Sigmoid colon (tissue), 7 donors: ENCODE data around the gene FOLR2. TPM values are rescaled to one million over a fixed set of nuclear protein-coding genes. Genes with fewer than 3 reads are reported as not detected.
"Not testable (repeated sequence)": the region's sequence is repeated elsewhere in the genome, so short reads cannot be mapped to it uniquely, and the experiment has no call there.

Experiments used
- DNase-seq: peaks from one replicate; pipeline ENCODE4 v3.0.0-alpha.2; 2019
- H3K27ac ChIP-seq, 4 donors: fragments of 200-600 bp; sonication (generic); one replicate each; pipeline ENCODE4 v1.5.1; 2016 to 2019; ENCODE audit warnings: mild to moderate bottlenecking in 1 of 4
- H3K27me3 ChIP-seq, 3 donors: fragments of 200-600 bp; sonication (generic); one replicate each; pipeline ENCODE4 v1.5.1; 2019; ENCODE audit warnings: mild to moderate bottlenecking in 1 of 3
- H3K36me3 ChIP-seq, 4 donors: fragments of 200-600 bp; sonication (generic); one replicate each; pipeline ENCODE4 v1.5.1; 2016 to 2019
- H3K4me1 ChIP-seq, 4 donors: fragments of 200-600 bp; sonication (generic); one replicate each; pipeline ENCODE4 v1.5.1; 2017 to 2019
- H3K4me3 ChIP-seq, 4 donors: fragments of 200-600 bp; sonication (generic); one replicate each; pipeline ENCODE4 v1.5.1; 2017 to 2019; ENCODE audit warnings: mild to moderate bottlenecking in 2 of 4, moderate library complexity in 1 of 4
- H3K9me3 ChIP-seq, 4 donors: fragments of 200-600 bp in 3 of 4; sonication (generic) in 3 of 4; one replicate each; pipeline versions ENCODE4 v1.5.1 to v1.6.1; 2013 to 2019
- CTCF ChIP-seq, 4 experiments: fragments of 450-650 bp in 3 of 4; fragments of 200-600 bp in 1 of 4; IDR thresholded peaks; one replicate each; pipeline ENCODE4 v1.5.1; 2016 to 2019; ENCODE audit warnings: antibody characterized with exemption in 4 of 4, mild to moderate bottlenecking in 3 of 4, moderate library complexity in 2 of 4
- EP300 ChIP-seq, 4 donors: sonication (generic); formaldehyde crosslinking; IDR thresholded peaks; one replicate each; pipeline ENCODE4 v1.6.1; 2017; ENCODE audit warnings: antibody characterized with exemption in 4 of 4
- POLR2A ChIP-seq, 2 donors: fragments of 450-650 bp; IDR thresholded peaks; one replicate each; pipeline ENCODE4 v1.6.1; 2016; ENCODE audit warnings: antibody characterized with exemption in 2 of 2, mild to moderate bottlenecking in 2 of 2, moderate library complexity in 2 of 2
- POLR2AphosphoS5 ChIP-seq, 4 donors: sonication (generic); formaldehyde crosslinking; IDR thresholded peaks; one replicate each; pipeline ENCODE4 v1.6.1; 2017; ENCODE audit warnings: antibody characterized with exemption in 4 of 4
- WGBS, 2 donors: extraction: QIAGEN DNeasy Blood & Tissue Kit; methylation state at CpG; one replicate each; pipeline ENCODE4 v1.1.7; 2013; 5-methylcytosine and 5-hydroxymethylcytosine counted together
- intact Hi-C: fragments of 100-400 bp; cut with DNase I; formaldehyde crosslinking; loops from one replicate; pipeline ENCODE4 v1.15.1; 2023
- polyA plus RNA-seq, 3 donors: library from polyadenylated mRNA; stranded (reverse); fragments of 200-250 nt; gene quantifications; one replicate each; pipeline ENCODE4 v1.2.3, GENCODE V29; 2013
- total RNA-seq, 4 donors: library from RNA; depleted of rRNA; stranded (reverse); fragments of >200 nt; gene quantifications; one replicate each; pipeline ENCODE4 v1.1.0, GENCODE V29; 2016
- donor health status: healthy with polysubstance abuse.
- donor health status: Bipolar disorder and iron deficiency.
- donor health status: healthy.

Gene FOLR2
- total and polyA plus RNA-seq, 7 donors: 14.1 to 61.7 (median 27.0) TPM

- Histone ChIP-seq H3K9me3 (no peaks in the 10 kb centered on the region), H3K27ac (no peak overlapping the region), H3K4me3 (no peak overlapping the region), H3K4me1 (no peaks in the 10 kb centered on the region), H3K27me3 (peaks cover 0 to 4% (median 0%) of the 10 kb centered on the region in 3 donors), H3K36me3 (no peaks in the 10 kb centered on the region)
- WGBS, 2 donors: 87 to 92% methylated on average over 6 of the region's 6 CpGs
- TF ChIP-seq POLR2A (IDR thresholded peaks at IDR 0.05) (no peak), EP300 (IDR thresholded peaks at IDR 0.05) (no peak), POLR2AphosphoS5 (IDR thresholded peaks at IDR 0.05) (no peak), CTCF (IDR thresholded peaks at IDR 0.05) (no peak)
- DNase-seq: no peak
- intact Hi-C loops: no loop called here
Observed at GRCh38 chr11:72177656-72178055, 38.9 kb upstream of the FOLR2 start.

GRCh38 chr11:72179049-72179803 lies 37.4 kb upstream of the FOLR2 start:
- Histone ChIP-seq H3K27me3 (peaks cover 0 to 4% (median 0%) of the 10 kb centered on the region in 3 donors), H3K36me3 (no peaks in the 10 kb centered on the region), H3K4me1 (peaks cover 0 to 4% (median 0%) of the 10 kb centered on the region in 4 donors), H3K9me3 (no peaks in the 10 kb centered on the region), H3K4me3 (no peak overlapping the region), H3K27ac (no peak overlapping the region)
- intact Hi-C loops: no loop called here
- no peak for DNase-seq
- 82 to 84% methylated on average over 7 of the region's 7 CpGs for WGBS, 2 donors
- no peak for TF ChIP-seq POLR2A (IDR thresholded peaks at IDR 0.05)
- TF ChIP-seq POLR2AphosphoS5 (IDR thresholded peaks at IDR 0.05): no peak
- no peak for TF ChIP-seq CTCF (IDR thresholded peaks at IDR 0.05)

GRCh38 chr11:72179804-72180396 lies 36.7 kb upstream of the FOLR2 start:
- peaks cover 0 to 4% (median 0%) of the 10 kb centered on the region in 3 donors for H3K27me3 ChIP-seq
- no peak overlapping the region for H3K27ac ChIP-seq
- H3K4me1 ChIP-seq: peaks cover 0 to 4% (median 0%) of the 10 kb centered on the region in 4 donors
- intact Hi-C loops: loop anchor here (10.0 kb wide), 1 partner anchor 55 kb away; no protein-coding TSS in a partner anchor
- no peak for DNase-seq
- no peaks in the 10 kb centered on the region for H3K36me3 ChIP-seq
- no peak for TF ChIP-seq POLR2A (IDR thresholded peaks at IDR 0.05)
- TF ChIP-seq POLR2AphosphoS5 (IDR thresholded peaks at IDR 0.05): no peak
- TF ChIP-seq CTCF (IDR thresholded peaks at IDR 0.05): no peak
- no peak for TF ChIP-seq EP300 (IDR thresholded peaks at IDR 0.05)
- H3K4me3 ChIP-seq: no peak overlapping the region
- 79 to 84% methylated on average over 4 of the region's 4 CpGs for WGBS, 2 donors
- H3K9me3 ChIP-seq: no peaks in the 10 kb centered on the region

DNA sequence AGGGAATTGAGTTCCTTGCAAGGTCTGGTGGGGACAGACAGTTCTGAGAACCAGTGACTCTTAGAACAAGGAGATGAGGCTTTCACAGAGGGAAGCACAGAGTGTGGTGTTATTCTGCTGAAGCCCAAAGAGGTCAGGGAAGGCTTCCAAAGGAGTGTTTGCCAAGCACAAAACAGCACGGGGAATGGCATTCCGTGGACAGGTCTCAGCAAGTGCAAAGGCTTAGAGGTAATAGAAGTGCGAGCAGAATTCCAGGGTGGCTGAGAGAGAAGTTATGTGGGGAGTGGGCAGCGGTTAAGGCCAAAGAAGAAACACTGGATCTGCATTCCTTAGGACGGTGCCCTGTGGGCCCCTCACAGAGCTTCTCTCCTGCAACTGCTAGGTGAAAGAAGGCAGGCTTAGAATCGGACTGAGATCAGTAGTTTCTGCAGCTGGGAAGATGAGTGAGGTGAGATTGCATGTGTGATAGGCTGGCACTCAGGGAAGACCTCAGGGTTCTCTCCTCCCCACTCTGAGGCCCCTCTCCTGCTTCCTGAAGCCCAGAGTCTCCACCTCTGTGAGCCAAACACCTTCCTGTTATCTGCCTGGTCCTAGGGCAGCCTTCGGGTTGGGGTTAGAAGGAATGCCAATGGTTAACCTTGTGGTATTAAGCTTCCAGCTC lies 35.6 kb upstream of the FOLR2 start:
- not testable (repeated sequence) for H3K36me3 ChIP-seq, H3K4me1 ChIP-seq, H3K27me3 ChIP-seq, H3K9me3 ChIP-seq, H3K4me3 ChIP-seq, H3K27ac ChIP-seq, DNase-seq
- intact Hi-C loops: loop anchor here (10.0 kb wide), 1 partner anchor 54 kb away; no protein-coding TSS in a partner anchor
- 71 to 73% methylated on average over 7 of the region's 7 CpGs for WGBS, 2 donors

GRCh38 chr11:72181553-72181958 lies 35.0 kb upstream of the FOLR2 start:
- H3K27me3 ChIP-seq, H3K4me3 ChIP-seq, H3K9me3 ChIP-seq, DNase-seq, H3K36me3 ChIP-seq, H3K27ac ChIP-seq, H3K4me1 ChIP-seq: not testable (repeated sequence)
- 59 to 69% methylated on average over 3 of the region's 3 CpGs for WGBS, 2 donors
- intact Hi-C loops: loop anchor here (10.0 kb wide), 1 partner anchor 53 kb away; no protein-coding TSS in a partner anchor
